HepG2 (cell line): Measurements from ENCODE around the gene TELO2. TPM values are rescaled to one million over a fixed set of nuclear protein-coding genes. Genes with fewer than 3 reads are reported as not detected.
A peak's percentile ranks its signal among the peaks of the same experiment; 100 is the strongest.

Experiments used
- ATAC-seq: fragments of 200-7000 bp; cut with Tn5 transposase; 3 replicates; pipeline ENCODE4 v1.9.1; 2020; ENCODE audit warnings: mild to moderate bottlenecking, moderate library complexity
- BruUV-seq: library from RNA; stranded (reverse); fragments of 400-500 nt; replicated peaks from 2 replicates; lab custom pipeline; 2021; lab: Mats Ljungman, UMichigan
- CTCF ChIA-PET: fragments of 300-600 bp; formaldehyde crosslinking; extraction: SDS; loops from one replicate; lab custom pipeline; 2021; ENCODE audit warnings: low total read pairs, inconsistent platforms, low intra/inter-chr PET ratio; lab: Yijun Ruan, JAX
- POLR2A ChIA-PET: fragments of 350-600 bp; sonication (Branson Sonifier 250); formaldehyde crosslinking; loops from one replicate; lab custom pipeline; 2020; ENCODE audit warnings: antibody characterized with exemption, inconsistent platforms; lab: Yijun Ruan, JAX
- DNase-seq: peaks from one replicate; pipeline ENCODE4 v3.0.0-alpha.2; 2015; ENCODE audit warnings: low spot score
- FAIRE-seq: peaks from 3 replicates; lab custom pipeline; 2011; peaks lifted over from hg19 to GRCh38; lab: Jason Lieb, UNC
- H2AFZ ChIP-seq: one replicate; pipeline ENCODE4 v1.6.1; 2011; ENCODE audit warnings: low read length, inconsistent platforms
- H3K27ac ChIP-seq: fragments of 300-600 bp; 3 replicates; pipeline ENCODE4 v1.8.0; 2011; ENCODE audit warnings: mixed run types, mild to moderate bottlenecking, mixed read lengths, low read length, inconsistent platforms; ENCODE audit not compliant: insufficient read depth; ENCODE audit errors: extremely low read length
- H3K27me3 ChIP-seq, 2 experiments: fragments of 200-600 bp in 1 of 2; 2 replicates in 1 of 2; 3 replicates in 1 of 2; pipeline versions ENCODE4 v1.6.0 to v1.8.0; 2011; ENCODE audit warnings: low read length in 2 of 2, mild to moderate bottlenecking in 2 of 2, moderate library complexity in 2 of 2, inconsistent platforms in 1 of 2; ENCODE audit not compliant: insufficient read depth in 2 of 2, control insufficient read depth in 1 of 2
- H3K36me3 ChIP-seq, 2 experiments: fragments of 200-600 bp in 1 of 2; replicated peaks in 1 of 2; 2 replicates in 1 of 2; 3 replicates in 1 of 2; pipeline versions ENCODE4 v1.5.1 to v1.8.0; 2011; ENCODE audit warnings: low read length in 2 of 2, inconsistent platforms in 1 of 2; ENCODE audit not compliant: insufficient read depth in 2 of 2, control insufficient read depth in 1 of 2
- H3K4me1 ChIP-seq: 2 replicates; pipeline ENCODE4 v1.5.1; 2012; ENCODE audit warnings: low read length, inconsistent platforms; ENCODE audit not compliant: insufficient read depth
- H3K4me2 ChIP-seq: 2 replicates; pipeline ENCODE4 v1.6.0; 2011; ENCODE audit warnings: low read depth, low read length, inconsistent platforms
- H3K4me3 ChIP-seq, 3 experiments: fragments of 200-600 bp in 1 of 3; sonication (generic), shearing (Covaris generic) in 1 of 3; replicated peaks in 1 of 3; 2 replicates each; pipeline ENCODE4 v1.5.1; 2011 to 2016; ENCODE audit warnings: low read length in 3 of 3, inconsistent platforms in 2 of 3, low read depth in 2 of 3, mild to moderate bottlenecking in 2 of 3, control low read depth in 1 of 3, mixed read lengths in 1 of 3; ENCODE audit not compliant: insufficient read depth in 1 of 3
- H3K79me2 ChIP-seq: one replicate; pipeline ENCODE4 v1.6.1; 2011; ENCODE audit warnings: low read length, inconsistent platforms; ENCODE audit not compliant: insufficient read depth
- H3K9ac ChIP-seq: 2 replicates; pipeline ENCODE4 v1.6.0; 2011; ENCODE audit warnings: mild to moderate bottlenecking, low read depth, low read length, inconsistent platforms; ENCODE audit not compliant: insufficient read depth
- H3K9me3 ChIP-seq: 2 replicates; pipeline ENCODE4 v1.5.1; 2012; ENCODE audit warnings: mild to moderate bottlenecking, low read length
- H4K20me1 ChIP-seq: 2 replicates; pipeline ENCODE4 v1.6.0; 2011; ENCODE audit warnings: inconsistent platforms, mild to moderate bottlenecking, low read length, moderate library complexity; ENCODE audit not compliant: insufficient read depth
- ARID2 ChIP-seq: sonication (generic); formaldehyde crosslinking; IDR thresholded peaks from 2 replicates; pipeline ENCODE4 v1.8.1; 2022; ENCODE audit warnings: mild to moderate bottlenecking, missing genetic modification reagents, borderline replicate concordance
- GATAD1 ChIP-seq: IDR thresholded peaks from 2 replicates; pipeline ENCODE4 v1.6.1; 2016; ENCODE audit warnings: missing genetic modification reagents, missing compliant biosample characterization
- KMT2B ChIP-seq: IDR thresholded peaks from 2 replicates; pipeline ENCODE4 v1.6.1; 2016; ENCODE audit warnings: missing genetic modification reagents, missing compliant biosample characterization
- MTERF4 ChIP-seq: sonication (generic); formaldehyde crosslinking; IDR thresholded peaks from 2 replicates; pipeline ENCODE4 v1.8.0; 2023; ENCODE audit warnings: mild to moderate bottlenecking, missing genetic modification reagents
- MXI1 ChIP-seq: IDR thresholded peaks from 3 replicates; pipeline ENCODE4 v1.6.1; 2012; ENCODE audit warnings: low read depth, low read length, inconsistent platforms, borderline replicate concordance
- NONO ChIP-seq, 2 experiments: fragments of 450-650 bp in 1 of 2; sonication (generic) in 1 of 2; formaldehyde crosslinking in 1 of 2; IDR thresholded peaks in 1 of 2; conservative IDR thresholded peaks in 1 of 2; 2 replicates each; pipeline versions ENCODE4 v1.6.1 to v1.8.0; 2017 to 2022; ENCODE audit warnings: mild to moderate bottlenecking in 1 of 2, missing genetic modification reagents in 1 of 2, moderate library complexity in 1 of 2
- POGZ ChIP-seq: sonication (generic); formaldehyde crosslinking; IDR thresholded peaks from 2 replicates; pipeline ENCODE4 v1.4.0; 2020; ENCODE audit warnings: mild to moderate bottlenecking, missing genetic modification reagents
- POLR2A ChIP-seq, 2 experiments: IDR thresholded peaks; 2 replicates each; pipeline ENCODE4 v1.6.1; 2011; ENCODE audit warnings: low read depth in 2 of 2, low read length in 2 of 2, mild to moderate bottlenecking in 1 of 2, moderate library complexity in 1 of 2; ENCODE audit not compliant: insufficient read depth in 1 of 2
- SAP130 ChIP-seq: IDR thresholded peaks from 2 replicates; pipeline ENCODE4 v1.6.1; 2016; ENCODE audit warnings: low read depth
- SCMH1 ChIP-seq: sonication (generic); formaldehyde crosslinking; IDR thresholded peaks from 2 replicates; pipeline ENCODE4 v1.9.0; 2021; ENCODE audit warnings: missing genetic modification reagents, mild to moderate bottlenecking, borderline replicate concordance
- THAP8 ChIP-seq: sonication (generic); formaldehyde crosslinking; IDR thresholded peaks from 2 replicates; pipeline ENCODE4 v1.5.1; 2020; ENCODE audit warnings: missing genetic modification reagents, mild to moderate bottlenecking, borderline replicate concordance
- THYN1 ChIP-seq: sonication (generic); formaldehyde crosslinking; IDR thresholded peaks from 2 replicates; pipeline ENCODE4 v1.8.1; 2023; ENCODE audit warnings: low read depth, mild to moderate bottlenecking, moderate library complexity, missing genetic modification reagents, borderline replicate concordance
- ZNF740 ChIP-seq: sonication (generic); formaldehyde crosslinking; IDR thresholded peaks from 2 replicates; pipeline ENCODE4 v1.4.0; 2020; ENCODE audit warnings: missing genetic modification reagents
- ZNF761 ChIP-seq: sonication (generic); formaldehyde crosslinking; conservative IDR thresholded peaks from 2 replicates; pipeline ENCODE4 v1.4.0; 2020; ENCODE audit warnings: mild to moderate bottlenecking, missing genetic modification reagents
- ZNF878 ChIP-seq: sonication (generic); formaldehyde crosslinking; IDR thresholded peaks from 2 replicates; pipeline ENCODE4 v1.8.1; 2023; ENCODE audit warnings: mild to moderate bottlenecking, missing genetic modification reagents, moderate library complexity
- WGBS: methylation state at CpG from one replicate; pipeline ENCODE4 v1.1.6; 2017; ENCODE audit warnings: low lambda C conversion rate; 5-methylcytosine and 5-hydroxymethylcytosine counted together
- in situ Hi-C: cut with HindIII; loops from 2 replicates; pipeline ENCODE4 v1.10.0; 2017; ENCODE audit warnings: low pct_unique_long_range_greater_than_20kb; ENCODE audit not compliant: extremely low pct_ligation_motif_present
- intact Hi-C: fragments of 100-400 bp; cut with micrococcal nuclease; formaldehyde crosslinking; loops from one replicate; pipeline ENCODE4 v1.10.0; 2022; ENCODE audit not compliant: unreplicated experiment
- polyA plus RNA-seq, 8 experiments: library from polyadenylated mRNA; depleted of rRNA in 3 of 8; stranded (reverse) in 7 of 8; unstranded in 1 of 8; fragments of >200 nt; fragmentation: Illumina TruSeq in 4 of 8; extraction: Trizol in 4 of 8; gene quantifications; 2 replicates each; pipeline versions ENCODE4 v1.2.1 to v1.2.3, GENCODE V29; 2011 to 2016; ENCODE audit warnings: low read depth in 4 of 8, missing spikeins in 1 of 8, mixed read lengths in 1 of 8; ENCODE audit not compliant: insufficient read depth in 1 of 8
- total RNA-seq, 5 experiments: library from RNA; depleted of rRNA; stranded (reverse); fragments of >200 nt; fragmentation: Illumina TruSeq; extraction: Trizol; gene quantifications; 2 replicates each; pipeline ENCODE4 v1.2.3, GENCODE V29; 2016; ENCODE audit warnings: low read depth in 1 of 5

The TELO2 gene
- total and polyA plus RNA-seq, 2 of the 13 experiments (the other 11 are each of a cell fraction or from before 2014, with no cell fraction given) = 10.1 to 17.9 TPM

GRCh38 chr16:1474082-1474795 lies 18.9 kb upstream of the TELO2 start:
- peaks cover 52% of the 10 kb centered on the region for H3K4me1 ChIP-seq
- DNase-seq (peak; percentile 28), ATAC-seq (peak; percentile 37), FAIRE-seq (no peak)
- TF ChIP-seq GATAD1 (CRISPR knock-in tag) (peak; percentile 9; the same call in 1 of the 2 replicates), MTERF4 (no peak), ZNF878 (CRISPR knock-in tag) (0 out of 2 replicates have a peak, but pooled peaks have one; percentile 1), POGZ (peak; percentile 7; the same call in 1 of the 2 replicates), MXI1 (0 out of 3 replicates have a peak, but pooled peaks have one; percentile 21), THYN1 (no peak), ARID2 (CRISPR knock-in tag) (no peak), POLR2A (IDR thresholded peaks at IDR 0.05; ENCODE audit: insufficient read depth in 1 of 2, low read depth in 2 of 2, low read length in 2 of 2) (peak in 1 of 2 experiments; percentile 35; a peak in 1 of 4 replicates), ZNF761 (CRISPR knock-in tag) (no peak), KMT2B (0 out of 2 replicates have a peak, but pooled peaks have one; percentile 20), SAP130 (CRISPR knock-in tag) (0 out of 2 replicates have a peak, but pooled peaks have one; percentile 8), NONO (IDR thresholded peaks at IDR 0.05) (no peak), NONO (CRISPR knock-in tag; conservative IDR thresholded peaks at IDR 0.05) (no peak), SCMH1 (CRISPR knock-in tag) (no peak), ZNF740 (CRISPR knock-in tag) (no peak), THAP8 (no peak)
- H3K27ac ChIP-seq = peak overlapping the region; percentile 83
- intact Hi-C loops (loop anchor here (2.0 kb wide), 1 partner anchor 43 kb away; the partner anchor contains the start of gene PERCC1), in situ Hi-C loops (no loop called here)
- BruUV-seq = TSS peak; percentile 67
- H2AFZ ChIP-seq = no peak overlapping the region
- WGBS = 6% methylated on average over 16 of the region's 57 CpGs
- H3K9ac ChIP-seq = peak overlapping the region; percentile 90
- H3K9me3 ChIP-seq = no peaks in the 10 kb centered on the region
- H3K27me3 ChIP-seq = no peaks in the 10 kb centered on the region; a peak in 1 of 5 replicates
- H3K36me3 ChIP-seq = no peaks in the 10 kb centered on the region
- H3K4me2 ChIP-seq = peak overlapping the region; percentile 95
- peak overlapping the region; percentile 73 to 88 (median 80) for H3K4me3 ChIP-seq
- H3K79me2 ChIP-seq = peaks cover 29% of the 10 kb centered on the region
- POLR2A ChIA-PET = interaction anchor here (0.6 kb wide), 1 partner anchor 32 kb away, joined by 3 read pairs; no protein-coding TSS in a partner anchor
- no peaks in the 10 kb centered on the region for H4K20me1 ChIP-seq
- CTCF ChIA-PET = no interaction called here
